Stomach smooth muscle (tissue), 2 donors: Measurements from ENCODE around the gene TMA7B.

Experiments used
- H3K27ac ChIP-seq: one replicate; pipeline ENCODE4 v1.7.0; 2013; ENCODE audit warnings: mild to moderate bottlenecking, low read length, inconsistent platforms
- H3K27me3 ChIP-seq, 2 donors: one replicate each; pipeline ENCODE4 v1.7.0; 2013; ENCODE audit warnings: low read length in 2 of 2; ENCODE audit not compliant: insufficient read depth in 2 of 2, control insufficient read depth in 1 of 2
- H3K36me3 ChIP-seq, 2 donors: one replicate each; pipeline ENCODE4 v1.7.0; 2013; ENCODE audit warnings: low read length in 2 of 2; ENCODE audit not compliant: control insufficient read depth in 2 of 2, insufficient read depth in 2 of 2
- H3K4me1 ChIP-seq: one replicate; pipeline ENCODE4 v1.7.0; 2013; ENCODE audit warnings: low read length; ENCODE audit not compliant: control insufficient read depth, insufficient read depth
- H3K4me3 ChIP-seq, 2 donors: one replicate each; pipeline ENCODE4 v1.7.0; 2013; ENCODE audit warnings: low read length in 2 of 2
- H3K9ac ChIP-seq, 2 donors: one replicate each; pipeline ENCODE4 v1.7.0; 2013; ENCODE audit warnings: low read length in 2 of 2, mild to moderate bottlenecking in 1 of 2
- H3K9me3 ChIP-seq, 2 donors: one replicate each; pipeline ENCODE4 v1.7.0; 2013; ENCODE audit warnings: low read length in 2 of 2; ENCODE audit not compliant: control insufficient read depth in 2 of 2
- donor health status: healthy.
- donor health status: Pancreatic carcinoma.

The TMA7B gene

DNA sequence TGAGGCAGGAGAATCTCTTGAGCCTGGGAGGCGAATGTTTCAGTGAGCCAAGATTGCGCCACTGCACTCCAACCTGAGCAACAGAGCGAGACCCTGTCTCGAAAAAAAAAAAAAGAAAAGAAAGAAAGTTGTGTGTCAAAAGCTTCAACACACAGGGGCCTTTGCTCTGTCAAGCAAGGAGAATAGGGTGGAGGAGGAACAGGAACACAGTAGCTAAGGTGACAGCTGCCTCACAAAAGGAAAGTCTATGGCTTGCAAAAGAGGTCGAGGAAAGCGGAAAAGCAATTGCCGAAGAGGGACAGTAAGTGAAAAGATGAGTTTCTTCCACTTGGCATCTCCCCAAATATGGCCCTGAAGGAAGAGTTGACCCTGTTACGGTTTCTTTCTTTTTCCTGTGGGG is 26.5 kb upstream of the TMA7B start:
- no peaks in the 10 kb centered on the region for H3K36me3 ChIP-seq
- H3K27ac ChIP-seq = no peak overlapping the region
- H3K9me3 ChIP-seq = no peaks in the 10 kb centered on the region
- peaks cover 10 to 20% of the 10 kb centered on the region in 2 donors for H3K27me3 ChIP-seq
- no peaks in the 10 kb centered on the region for H3K4me1 ChIP-seq
- no peak overlapping the region for H3K9ac ChIP-seq
- H3K4me3 ChIP-seq = no peak overlapping the region

DNA sequence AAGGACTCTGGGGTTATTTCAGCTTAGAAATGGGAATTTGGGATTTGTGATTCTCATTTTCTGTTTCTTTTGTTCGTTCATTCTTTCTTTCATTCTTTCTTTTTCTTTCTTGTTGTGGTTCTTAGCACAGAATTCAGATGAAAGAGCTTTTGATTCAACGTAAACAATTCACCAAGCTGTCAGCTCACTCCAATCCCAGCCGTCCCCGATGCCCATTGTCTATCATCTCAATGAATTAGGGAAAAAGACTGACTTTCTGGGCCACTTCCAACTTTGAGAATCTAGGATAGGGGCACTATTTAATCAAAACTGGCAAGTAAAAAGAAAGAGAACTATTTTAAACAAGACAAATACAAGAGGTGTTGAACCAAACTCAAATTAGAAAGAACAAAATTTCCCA is 25.1 kb upstream of the TMA7B start:
- peaks cover 10 to 20% of the 10 kb centered on the region in 2 donors for H3K27me3 ChIP-seq
- H3K4me1 ChIP-seq = no peaks in the 10 kb centered on the region
- no peaks in the 10 kb centered on the region for H3K9me3 ChIP-seq
- no peak overlapping the region for H3K4me3 ChIP-seq
- H3K9ac ChIP-seq = no peak overlapping the region
- H3K27ac ChIP-seq = no peak overlapping the region
- no peaks in the 10 kb centered on the region for H3K36me3 ChIP-seq

DNA sequence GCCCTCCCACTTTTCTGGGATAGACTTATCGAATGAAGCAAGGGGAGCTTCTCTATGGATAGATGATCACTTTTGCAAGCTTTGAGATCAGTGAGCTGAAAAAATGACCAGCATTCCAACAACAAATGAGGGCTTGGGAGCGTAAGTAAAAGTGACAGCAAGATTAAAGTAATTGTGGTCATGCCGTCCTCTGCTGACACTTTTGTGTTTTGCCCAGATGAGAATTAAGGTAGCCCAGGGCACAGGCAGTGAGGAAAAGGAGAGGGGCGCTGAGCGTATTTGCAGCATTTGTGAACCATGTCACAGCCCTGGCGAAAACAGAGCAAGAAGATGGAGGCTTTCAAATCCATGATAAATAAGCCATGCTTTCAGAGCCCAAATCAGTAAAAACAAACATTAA is 24.6 kb upstream of the TMA7B start:
- H3K9ac ChIP-seq = no peak overlapping the region
- H3K9me3 ChIP-seq = no peaks in the 10 kb centered on the region
- no peaks in the 10 kb centered on the region for H3K4me1 ChIP-seq
- peaks cover 10 to 16% of the 10 kb centered on the region in 2 donors for H3K27me3 ChIP-seq
- no peaks in the 10 kb centered on the region for H3K36me3 ChIP-seq
- H3K4me3 ChIP-seq = no peak overlapping the region
- H3K27ac ChIP-seq = no peak overlapping the region

DNA sequence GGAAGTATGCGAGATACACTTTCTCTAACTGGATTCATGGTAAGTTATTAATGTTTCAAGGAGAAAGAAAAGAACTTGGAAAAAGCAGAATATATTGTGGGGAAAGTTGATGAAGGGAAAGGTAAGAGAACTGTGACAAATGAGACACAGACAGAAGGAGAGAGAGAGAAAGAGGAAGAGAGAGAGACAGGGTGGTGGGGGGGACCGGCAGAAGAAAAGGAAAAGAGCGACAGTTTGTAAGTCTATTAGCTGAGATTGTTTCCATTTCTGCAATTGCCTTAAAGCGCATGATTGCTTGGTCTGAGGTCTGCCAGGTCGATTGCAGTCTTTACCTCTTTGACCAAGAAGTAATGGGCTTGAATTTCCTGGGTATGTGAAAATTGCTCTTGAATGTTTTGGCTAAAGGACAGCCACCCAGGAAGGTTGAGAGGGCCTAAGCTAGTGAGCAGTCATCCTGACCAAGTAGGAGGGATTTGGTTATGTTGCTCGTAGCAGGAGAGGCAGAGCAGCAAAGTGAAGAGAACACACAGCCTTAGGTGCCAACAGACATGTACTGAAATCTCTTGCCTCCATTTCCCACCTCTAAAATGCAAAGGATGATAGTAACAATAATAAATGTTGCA is 23.6 kb upstream of the TMA7B start:
- Histone ChIP-seq H3K9ac (no peak overlapping the region), H3K4me1 (no peaks in the 10 kb centered on the region), H3K9me3 (no peaks in the 10 kb centered on the region), H3K36me3 (no peaks in the 10 kb centered on the region), H3K27ac (no peak overlapping the region), H3K4me3 (no peak overlapping the region), H3K27me3 (peaks cover 6 to 11% of the 10 kb centered on the region in 2 donors)

DNA sequence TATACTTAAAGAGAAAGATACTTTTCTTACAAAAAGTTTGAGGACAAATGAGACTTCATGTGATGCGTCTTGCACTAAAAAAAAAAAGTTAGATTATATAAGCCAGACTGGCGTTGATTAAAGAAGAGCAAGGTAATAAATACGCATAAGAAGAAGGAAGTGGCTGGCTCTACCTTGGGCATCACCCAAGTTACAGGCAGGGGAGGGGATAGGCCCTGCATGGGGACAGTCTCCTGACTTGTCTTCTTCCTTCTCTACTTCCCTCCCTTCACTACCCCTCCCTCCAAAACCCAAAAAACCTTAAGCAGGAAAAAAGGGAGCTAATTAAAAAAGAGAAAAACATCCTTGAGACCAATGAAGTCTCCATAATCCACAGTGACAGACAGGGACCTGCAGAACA is 22.3 kb upstream of the TMA7B start:
- no peaks in the 10 kb centered on the region for H3K4me1 ChIP-seq

DNA sequence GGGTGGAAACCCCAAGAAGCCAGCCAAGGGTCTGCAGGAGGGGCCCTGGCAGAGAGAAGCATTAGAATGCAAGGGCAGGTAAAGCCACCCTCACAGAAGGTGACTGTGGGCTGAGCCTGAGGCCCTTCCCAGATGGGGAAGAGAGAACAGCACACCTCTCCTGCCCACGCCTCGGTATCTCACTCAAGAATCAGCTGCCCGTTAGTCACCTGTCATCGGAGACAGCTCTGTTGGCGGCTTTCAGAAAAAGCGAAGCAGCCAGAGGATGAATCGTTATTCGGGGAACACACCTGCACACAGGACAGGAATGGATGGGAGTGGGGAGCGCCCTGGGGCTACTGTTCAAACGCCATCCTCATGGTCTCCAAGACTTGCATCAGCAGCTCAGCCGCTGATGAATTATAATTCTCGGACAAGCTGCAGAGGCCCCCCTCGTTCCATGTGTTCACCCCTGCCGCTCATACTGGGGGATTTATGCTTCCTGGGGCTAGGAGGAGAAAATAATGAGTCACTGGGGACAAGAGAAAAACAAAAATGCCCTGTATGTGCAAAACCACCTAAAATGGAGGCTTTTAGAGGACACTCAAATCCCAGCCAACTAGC is 21.6 kb upstream of the TMA7B start:
- H3K9me3 ChIP-seq = no peaks in the 10 kb centered on the region
- no peak overlapping the region for H3K4me3 ChIP-seq
- no peaks in the 10 kb centered on the region for H3K36me3 ChIP-seq
- H3K4me1 ChIP-seq = no peaks in the 10 kb centered on the region
- no peak overlapping the region for H3K27ac ChIP-seq
- peaks cover 4 to 10% of the 10 kb centered on the region in 2 donors for H3K27me3 ChIP-seq
- no peak overlapping the region for H3K9ac ChIP-seq

More for the DNA sequence above, 22.3 kb upstream of the TMA7B start:
- Histone ChIP-seq H3K9me3 (no peaks in the 10 kb centered on the region), H3K9ac (no peak overlapping the region), H3K36me3 (no peaks in the 10 kb centered on the region), H3K4me3 (no peak overlapping the region), H3K27ac (no peak overlapping the region), H3K27me3 (peaks cover 4 to 11% of the 10 kb centered on the region in 2 donors)

DNA sequence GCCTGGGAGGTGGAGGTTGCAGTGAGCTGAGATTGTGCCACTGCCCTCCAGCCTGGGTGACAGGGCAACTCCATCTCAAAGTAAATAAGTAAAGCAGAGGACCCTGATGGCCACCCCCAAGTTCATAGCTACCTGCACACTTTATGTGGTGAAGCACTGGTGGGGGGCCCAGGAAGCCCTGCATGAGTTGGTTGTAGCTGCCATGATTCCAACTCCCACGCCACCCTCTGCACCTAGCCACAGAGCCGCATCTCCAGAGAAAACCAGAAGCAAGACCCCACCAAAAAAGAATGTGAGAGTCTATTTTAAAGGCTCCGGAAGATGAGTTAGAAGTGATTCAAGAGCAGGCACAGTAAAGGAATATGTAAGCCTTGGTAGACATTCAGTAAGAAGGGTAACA is 20.4 kb upstream of the TMA7B start:
- Histone ChIP-seq H3K27me3 (peaks cover 3 to 10% of the 10 kb centered on the region in 2 donors), H3K9me3 (no peaks in the 10 kb centered on the region), H3K9ac (no peak overlapping the region), H3K36me3 (no peaks in the 10 kb centered on the region), H3K4me1 (no peaks in the 10 kb centered on the region), H3K4me3 (no peak overlapping the region), H3K27ac (no peak overlapping the region)

DNA sequence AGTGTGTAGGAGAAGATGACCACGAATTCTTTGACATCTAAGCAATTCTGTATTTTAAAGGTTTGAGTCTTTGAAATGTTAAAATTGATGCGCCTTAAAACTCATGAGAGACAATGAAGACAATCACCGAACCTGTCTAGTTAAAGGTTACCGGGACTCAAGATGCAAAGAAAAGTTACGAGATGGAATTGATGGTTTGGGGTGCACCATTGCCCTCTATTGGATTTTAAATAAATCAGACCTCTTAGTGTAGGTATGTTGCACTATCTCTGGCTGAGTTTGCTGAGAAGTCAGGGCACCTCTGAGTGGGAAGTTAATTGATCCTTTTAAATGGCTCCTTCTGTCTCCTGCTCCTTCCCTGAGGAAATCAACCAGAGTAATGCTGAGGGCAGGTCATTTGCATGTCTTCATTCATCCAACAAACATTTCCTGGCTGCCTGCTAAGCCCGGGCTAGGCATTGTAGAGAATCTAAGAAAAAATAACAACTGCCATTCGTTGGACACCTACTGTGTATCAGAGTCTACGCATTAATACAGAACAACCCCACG is 19.4 kb upstream of the TMA7B start:
- Histone ChIP-seq H3K4me3 (no peak overlapping the region), H3K4me1 (no peaks in the 10 kb centered on the region), H3K9ac (no peak overlapping the region), H3K27me3 (peaks cover 3 to 8% of the 10 kb centered on the region in 2 donors), H3K36me3 (no peaks in the 10 kb centered on the region), H3K9me3 (no peaks in the 10 kb centered on the region), H3K27ac (no peak overlapping the region)

DNA sequence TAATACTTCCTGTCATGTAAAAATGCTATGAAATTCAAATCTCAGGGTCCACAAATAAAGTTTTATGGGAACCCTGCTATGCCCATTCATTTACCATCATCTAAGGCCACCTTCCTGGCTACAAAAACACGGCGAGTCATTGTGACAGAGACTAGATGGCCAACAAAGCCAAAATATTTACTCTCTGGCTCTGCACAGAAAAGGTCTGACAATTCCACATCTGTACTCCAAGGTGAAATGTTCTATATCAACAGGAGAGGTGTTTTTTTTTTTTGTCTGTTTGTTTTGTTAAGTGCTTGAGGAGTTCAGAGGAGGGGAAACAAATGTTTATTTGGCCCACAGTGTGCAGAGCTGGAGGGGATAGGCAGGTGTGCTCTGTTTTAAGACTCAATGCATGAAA is 18.6 kb upstream of the TMA7B start:
- Histone ChIP-seq H3K36me3 (no peaks in the 10 kb centered on the region), H3K4me3 (no peak overlapping the region), H3K9me3 (no peaks in the 10 kb centered on the region), H3K4me1 (no peaks in the 10 kb centered on the region), H3K27ac (no peak overlapping the region), H3K27me3 (peaks cover 3 to 8% of the 10 kb centered on the region in 2 donors), H3K9ac (no peak overlapping the region)

DNA sequence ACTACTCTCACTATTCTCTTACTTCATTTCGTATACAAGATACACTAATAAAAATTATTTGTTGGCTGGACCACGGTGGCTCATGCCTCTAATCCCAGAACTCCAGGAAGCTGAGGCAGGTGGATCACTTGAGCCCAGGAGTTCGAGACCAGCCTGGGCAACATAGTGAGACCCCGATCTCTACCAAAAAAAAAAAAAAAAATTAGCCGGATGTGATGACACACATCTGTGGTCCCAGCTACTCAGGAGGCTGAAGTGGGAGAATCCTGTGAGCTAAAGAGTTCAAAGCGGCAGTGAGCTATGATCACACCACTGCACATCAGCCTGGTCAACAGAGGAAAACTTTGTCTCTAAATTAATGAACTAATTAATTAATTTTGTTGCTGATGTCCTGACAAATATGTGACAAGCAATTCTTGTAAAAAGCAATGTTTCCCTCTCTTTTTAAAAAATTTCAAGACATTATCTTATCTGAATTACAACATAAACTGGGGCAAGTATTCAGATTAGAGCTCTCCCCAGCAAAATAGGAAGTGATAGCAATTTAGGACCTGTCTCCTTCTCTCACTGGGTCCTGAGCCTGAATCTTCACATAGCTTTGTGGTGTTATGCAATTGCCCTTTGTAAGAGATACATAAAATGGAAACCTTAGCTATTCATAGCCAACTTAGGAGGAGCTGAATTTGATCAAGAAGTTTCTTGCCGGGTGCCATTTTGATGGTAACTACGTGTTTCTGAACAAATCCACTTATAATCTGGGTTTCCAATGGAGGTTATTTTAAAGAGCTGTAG is 17.6 kb upstream of the TMA7B start:
- no peaks in the 10 kb centered on the region for H3K9me3 ChIP-seq
- H3K36me3 ChIP-seq = no peaks in the 10 kb centered on the region

More for the DNA sequence above, 17.6 kb upstream of the TMA7B start:
- no peak overlapping the region for H3K9ac ChIP-seq
- no peak overlapping the region for H3K27ac ChIP-seq
- no peak overlapping the region for H3K4me3 ChIP-seq
- no peaks in the 10 kb centered on the region for H3K4me1 ChIP-seq
- H3K27me3 ChIP-seq = peaks cover 3% of the 10 kb centered on the region in 2 donors
